HEK293T (cell line): Measurements from ENCODE around the gene QSOX1.

Experiments
- CTCF ChIA-PET: fragments of 350-600 bp; formaldehyde crosslinking; extraction: SDS; loops from one replicate; lab custom pipeline; 2021; ENCODE audit warnings: antibody characterized with exemption, inconsistent platforms; lab: Yijun Ruan, JAX
- POLR2A ChIA-PET: fragments of 350-600 bp; formaldehyde crosslinking; extraction: SDS; loops from one replicate; lab custom pipeline; 2020; ENCODE audit warnings: antibody characterized with exemption, inconsistent platforms; lab: Yijun Ruan, JAX
- DNase-seq: peaks from one replicate; pipeline ENCODE4 v3.0.0; 2012; ENCODE audit warnings: mixed read lengths; ENCODE audit errors: extremely low spot score
- ARNT ChIP-seq: fragments of 450-650 bp; IDR thresholded peaks from 2 replicates; pipeline ENCODE4 v1.6.1; 2017; ENCODE audit warnings: mild to moderate bottlenecking
- BHLHE40 ChIP-seq: fragments of 450-650 bp; IDR thresholded peaks from 2 replicates; pipeline ENCODE4 v1.6.1; 2016; ENCODE audit warnings: mild to moderate bottlenecking, moderate library complexity, borderline replicate concordance
- CTBP1 ChIP-seq: fragments of 450-650 bp; IDR thresholded peaks from 2 replicates; pipeline ENCODE4 v1.6.1; 2016; ENCODE audit warnings: borderline replicate concordance
- ELF4 ChIP-seq: fragments of 450-650 bp; IDR thresholded peaks from 2 replicates; pipeline ENCODE4 v1.6.1; 2017; ENCODE audit warnings: antibody characterized with exemption
- FOXA1 ChIP-seq: fragments of 450-650 bp; IDR thresholded peaks from 2 replicates; pipeline ENCODE4 v1.6.1; 2016; ENCODE audit warnings: mild to moderate bottlenecking
- FOXK2 ChIP-seq: fragments of 450-650 bp; IDR thresholded peaks from 2 replicates; pipeline ENCODE4 v1.6.1; 2016; ENCODE audit warnings: mild to moderate bottlenecking
- FOXM1 ChIP-seq: fragments of 450-650 bp; IDR thresholded peaks from 2 replicates; pipeline ENCODE4 v1.6.1; 2017; ENCODE audit warnings: mild to moderate bottlenecking, borderline replicate concordance
- HDGF ChIP-seq: fragments of 450-650 bp; IDR thresholded peaks from 2 replicates; pipeline ENCODE4 v1.6.1; 2017; ENCODE audit warnings: antibody characterized with exemption, borderline replicate concordance
- L3MBTL2 ChIP-seq: fragments of 450-650 bp; conservative IDR thresholded peaks from 2 replicates; pipeline ENCODE4 v1.6.1; 2016; ENCODE audit warnings: mild to moderate bottlenecking
- LEF1 ChIP-seq: fragments of 450-650 bp; IDR thresholded peaks from 2 replicates; pipeline ENCODE4 v1.6.1; 2017; ENCODE audit warnings: mild to moderate bottlenecking, borderline replicate concordance
- NFRKB ChIP-seq: fragments of 450-650 bp; IDR thresholded peaks from 2 replicates; pipeline ENCODE4 v1.6.1; 2016; ENCODE audit warnings: mild to moderate bottlenecking, moderate library complexity
- SP1 ChIP-seq: fragments of 450-650 bp; IDR thresholded peaks from 2 replicates; pipeline ENCODE4 v1.6.1; 2017
- SUZ12 ChIP-seq: fragments of 450-650 bp; IDR thresholded peaks from 2 replicates; pipeline ENCODE4 v1.6.1; 2016; ENCODE audit warnings: mild to moderate bottlenecking
- TARDBP ChIP-seq: fragments of 450-650 bp; IDR thresholded peaks from 2 replicates; pipeline ENCODE4 v1.6.1; 2016
- ZNF384 ChIP-seq: fragments of 450-650 bp; IDR thresholded peaks from 2 replicates; pipeline ENCODE4 v1.6.1; 2016
- TF ChIP-seq, protein P1 (sequence below): fragments of 450-650 bp; IDR thresholded peaks from 2 replicates; pipeline ENCODE4 v1.6.1; 2016

Gene QSOX1

DNA sequence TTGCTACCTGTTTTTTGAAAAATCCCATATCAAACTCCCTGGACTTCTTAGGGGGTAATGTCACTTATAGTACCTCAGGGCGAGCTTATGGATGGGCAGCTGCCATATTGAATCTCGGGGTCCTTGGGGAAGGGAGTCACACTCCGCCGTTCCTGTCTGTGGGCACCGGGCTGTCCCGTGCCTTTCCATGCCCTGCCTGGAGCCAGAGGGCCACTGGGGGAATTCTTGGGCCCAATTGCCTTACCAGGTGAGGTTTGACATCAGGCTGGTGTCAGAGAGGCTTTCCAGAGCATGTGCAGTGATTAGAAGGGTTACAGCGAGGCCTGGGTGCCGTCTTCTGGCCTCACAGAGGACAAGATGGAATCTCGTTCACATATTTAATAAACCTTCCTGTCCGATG, 28.8 kb downstream of the QSOX1 start:
- CTCF ChIA-PET: no interaction called here
- POLR2A ChIA-PET: no interaction called here
- TF ChIP-seq FOXM1 (no peak), HDGF (no peak), FOXA1 (no peak), FOXK2 (no peak), SP1 (no peak), L3MBTL2 (no peak), ELF4 (no peak), SUZ12 (no peak), NFRKB (no peak), ZNF384 (no peak), ARNT (no peak), CTBP1 (no peak), BHLHE40 (no peak), TARDBP (no peak)
- TF ChIP-seq, protein P1, sequence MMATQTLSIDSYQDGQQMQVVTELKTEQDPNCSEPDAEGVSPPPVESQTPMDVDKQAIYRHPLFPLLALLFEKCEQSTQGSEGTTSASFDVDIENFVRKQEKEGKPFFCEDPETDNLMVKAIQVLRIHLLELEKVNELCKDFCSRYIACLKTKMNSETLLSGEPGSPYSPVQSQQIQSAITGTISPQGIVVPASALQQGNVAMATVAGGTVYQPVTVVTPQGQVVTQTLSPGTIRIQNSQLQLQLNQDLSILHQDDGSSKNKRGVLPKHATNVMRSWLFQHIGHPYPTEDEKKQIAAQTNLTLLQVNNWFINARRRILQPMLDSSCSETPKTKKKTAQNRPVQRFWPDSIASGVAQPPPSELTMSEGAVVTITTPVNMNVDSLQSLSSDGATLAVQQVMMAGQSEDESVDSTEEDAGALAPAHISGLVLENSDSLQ: no peak
- DNase-seq: no peak

DNA sequence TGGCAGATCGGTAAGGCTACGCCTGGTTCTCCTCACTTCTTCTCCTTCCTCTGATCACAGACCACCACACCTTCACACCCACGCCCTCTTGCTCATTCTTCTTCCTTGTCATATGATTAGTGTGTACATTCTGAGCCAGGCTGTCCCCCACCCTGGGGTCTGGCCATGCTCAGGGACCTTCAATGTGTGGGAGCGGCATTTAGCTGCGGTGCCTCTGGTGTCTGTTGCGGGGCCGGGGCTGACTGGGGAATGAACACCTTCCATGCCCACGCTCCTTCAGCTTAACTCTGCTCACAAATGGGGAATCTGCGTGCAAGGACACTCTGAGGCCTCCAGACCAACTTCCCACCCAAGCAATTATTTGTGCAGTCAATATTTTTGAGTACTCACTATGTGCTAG, 29.4 kb downstream of the QSOX1 start:
- no peak for DNase-seq

DNA sequence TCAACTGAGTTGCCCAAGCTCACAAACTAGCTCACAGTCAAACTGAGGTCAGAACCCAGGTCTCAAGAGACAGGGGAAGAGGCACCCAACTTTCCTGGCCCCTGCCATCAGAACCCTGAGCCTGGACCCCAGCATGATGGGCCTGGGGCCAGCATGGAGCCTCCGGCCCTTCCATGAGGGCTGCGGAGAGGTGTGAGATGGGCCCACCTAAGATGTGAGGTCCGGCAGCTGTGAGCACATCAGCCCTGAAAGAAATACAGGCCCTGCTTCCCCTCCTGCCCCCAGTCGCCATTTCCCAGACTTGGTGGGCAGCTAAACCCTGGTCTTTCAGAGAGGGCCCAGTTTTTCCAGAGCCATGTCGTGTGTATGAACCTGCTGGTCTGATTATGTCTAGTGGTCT, 30.6 kb downstream of the QSOX1 start:
- POLR2A ChIA-PET: no interaction called here
- no peak for DNase-seq
- TF ChIP-seq L3MBTL2: no peak
- no peak for TF ChIP-seq FOXA1
- TF ChIP-seq NFRKB: no peak
- TF ChIP-seq SP1: no peak
- no peak for TF ChIP-seq ARNT
- no peak for TF ChIP-seq ZNF384
- TF ChIP-seq BHLHE40: no peak
- TF ChIP-seq FOXM1: no peak
- no peak for TF ChIP-seq FOXK2
- no peak for TF ChIP-seq LEF1
- CTCF ChIA-PET: no interaction called here

More for the DNA sequence above, 29.4 kb downstream of the QSOX1 start:
- TF ChIP-seq, protein P1: no peak
- no peak for TF ChIP-seq ARNT
- TF ChIP-seq ZNF384: no peak
- no peak for TF ChIP-seq L3MBTL2
- TF ChIP-seq NFRKB: no peak
- ChIA-PET POLR2A (no interaction called here), CTCF (no interaction called here)

DNA sequence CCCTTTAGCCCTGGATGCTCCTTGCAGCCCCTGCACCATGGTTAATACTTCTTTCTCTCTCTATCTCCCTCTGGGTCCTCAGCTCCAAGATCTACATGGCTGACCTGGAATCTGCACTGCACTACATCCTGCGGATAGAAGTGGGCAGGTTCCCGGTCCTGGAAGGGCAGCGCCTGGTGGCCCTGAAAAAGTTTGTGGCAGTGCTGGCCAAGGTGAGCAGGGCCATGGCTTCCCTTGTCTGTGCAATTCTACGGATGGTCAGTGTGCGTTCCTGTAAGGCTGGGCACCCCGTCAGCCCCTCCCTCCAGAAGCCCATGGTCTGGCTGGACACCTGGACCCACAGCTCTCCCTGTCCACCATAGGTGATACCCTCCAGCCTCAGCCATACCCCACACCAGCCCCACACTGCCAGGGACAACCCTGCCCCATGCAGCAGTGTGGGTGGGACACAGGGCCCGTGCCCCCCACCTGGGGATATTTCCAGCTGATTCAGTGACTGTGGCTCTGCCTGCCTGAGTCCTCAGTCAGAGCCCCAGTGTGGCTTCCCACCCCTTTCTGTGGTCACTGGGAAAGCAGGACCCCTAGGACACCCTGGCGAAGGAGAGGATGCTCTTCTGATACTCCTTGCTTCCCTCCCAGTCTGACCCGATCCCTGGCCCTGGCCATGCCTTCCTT, 31.4 kb downstream of the QSOX1 start:
- POLR2A ChIA-PET: no interaction called here
- no peak for DNase-seq
- CTCF ChIA-PET: interaction anchor here (1.2 to 2.3 kb wide), 2 partner anchors 8 to 18 kb away, joined by 4 to 13 read pairs; no protein-coding TSS in a partner anchor
- TF ChIP-seq HDGF (no peak), ARNT (no peak), SUZ12 (no peak), LEF1 (no peak)

DNA sequence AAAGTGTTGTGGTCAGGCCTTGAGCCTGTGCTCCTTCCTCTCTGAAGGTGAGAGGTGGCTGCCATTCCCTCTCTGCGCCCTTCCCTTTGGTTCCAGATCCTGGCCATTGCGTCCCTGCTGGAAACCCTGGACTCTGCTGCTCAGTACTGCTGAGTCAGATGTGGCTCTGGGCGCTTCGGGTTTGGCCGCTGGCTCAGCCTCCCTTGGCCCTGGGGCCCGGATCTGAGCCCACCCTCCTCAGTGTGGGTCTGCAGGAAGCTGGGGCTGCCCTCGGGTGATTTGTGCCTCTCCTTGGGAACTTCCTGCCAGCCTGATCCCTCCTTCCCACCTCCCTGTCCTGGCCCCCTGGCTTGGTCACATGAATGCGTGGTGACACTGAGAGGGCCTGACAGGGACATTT, 32.2 kb downstream of the QSOX1 start:
- DNase-seq: no peak
- CTCF ChIA-PET: interaction anchor here (1.2 to 2.6 kb wide), 3 partner anchors 9 to 45 kb away, joined by 4 to 13 read pairs (median 8); no protein-coding TSS in a partner anchor
- TF ChIP-seq FOXM1 (no peak), SP1 (no peak), L3MBTL2 (no peak), FOXA1 (no peak), FOXK2 (no peak), NFRKB (no peak), TARDBP (no peak), CTBP1 (no peak), ARNT (no peak)
- TF ChIP-seq, protein P1: no peak
- POLR2A ChIA-PET: no interaction called here

DNA sequence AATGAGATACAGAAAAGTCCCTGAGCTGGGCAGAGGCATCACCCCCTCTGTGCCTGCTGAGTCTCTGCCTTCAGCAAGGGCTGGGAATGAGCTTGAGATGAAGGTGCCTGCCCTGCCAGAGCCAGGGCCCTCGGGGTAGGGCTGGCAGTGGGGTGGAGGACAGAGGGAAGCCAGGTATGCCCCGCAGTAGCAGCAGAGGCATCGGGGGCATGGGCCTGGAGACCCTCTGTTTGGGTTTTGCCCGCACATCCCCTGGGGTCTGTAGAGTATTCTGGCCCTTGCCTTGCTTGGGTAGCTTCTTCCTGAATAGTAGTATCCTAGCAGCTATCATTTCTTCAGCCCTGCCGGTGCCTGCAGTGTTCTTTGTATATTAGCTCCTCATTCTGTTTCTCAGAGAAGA, 33.0 kb downstream of the QSOX1 start:
- DNase-seq: no peak
- no peak for TF ChIP-seq ARNT
- TF ChIP-seq FOXK2: no peak
- no peak for TF ChIP-seq HDGF
- no peak for TF ChIP-seq ZNF384
- no peak for TF ChIP-seq FOXM1
- no peak for TF ChIP-seq LEF1
- TF ChIP-seq BHLHE40: no peak
- TF ChIP-seq CTBP1: no peak
- no peak for TF ChIP-seq L3MBTL2
- no peak for TF ChIP-seq SP1
- no peak for TF ChIP-seq SUZ12
- no peak for TF ChIP-seq TARDBP
- POLR2A ChIA-PET: interaction anchor here (1.6 kb wide), 1 partner anchor 44 kb away, joined by 5 read pairs; no protein-coding TSS in a partner anchor
- CTCF ChIA-PET: interaction anchor here (0.7 to 2.6 kb wide), 16 partner anchors 10 to 373 kb away, joined by 3 to 13 read pairs (median 4); no protein-coding TSS in a partner anchor
